Measurements from ENCODE around the gene DEFB113. TPM values are rescaled to one million over a fixed set of nuclear protein-coding genes. Genes with fewer than 3 reads are reported as not detected.

DEFB113 gene, protein sequence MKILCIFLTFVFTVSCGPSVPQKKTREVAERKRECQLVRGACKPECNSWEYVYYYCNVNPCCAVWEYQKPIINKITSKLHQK
- not detected in 2 replicates for total RNA-seq

DNA sequence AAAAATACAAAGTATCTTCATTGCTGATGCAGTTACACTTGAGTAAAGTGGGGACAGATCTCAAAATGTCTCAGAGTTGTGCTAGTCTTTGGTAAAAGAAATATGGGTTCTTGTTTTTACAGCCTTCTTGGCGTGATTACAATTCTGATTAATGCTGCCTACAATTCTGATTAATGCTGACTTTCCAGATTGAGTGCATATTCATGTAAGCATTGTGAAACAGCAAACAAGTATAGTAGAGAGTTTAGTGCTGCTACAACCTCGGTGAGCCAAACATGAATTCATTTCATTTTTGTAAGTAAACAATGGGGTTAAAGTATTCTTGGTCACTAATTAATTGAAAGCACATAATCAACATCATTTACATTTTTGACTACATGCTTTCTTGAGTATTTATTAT, at the start of gene DEFB113:
TSS of gene DEFB113 (minus strand) at position 21 of the 400 bp plus-strand sequence. CDS start at position 21, 0 bp downstream.
- no peak for DNase-seq (ENCODE audit: low read depth)
- H3K4me3 ChIP-seq (ENCODE audit: low read depth, low read length): no peak within 1 kb of the TSS
- TF ChIP-seq, protein P1, sequence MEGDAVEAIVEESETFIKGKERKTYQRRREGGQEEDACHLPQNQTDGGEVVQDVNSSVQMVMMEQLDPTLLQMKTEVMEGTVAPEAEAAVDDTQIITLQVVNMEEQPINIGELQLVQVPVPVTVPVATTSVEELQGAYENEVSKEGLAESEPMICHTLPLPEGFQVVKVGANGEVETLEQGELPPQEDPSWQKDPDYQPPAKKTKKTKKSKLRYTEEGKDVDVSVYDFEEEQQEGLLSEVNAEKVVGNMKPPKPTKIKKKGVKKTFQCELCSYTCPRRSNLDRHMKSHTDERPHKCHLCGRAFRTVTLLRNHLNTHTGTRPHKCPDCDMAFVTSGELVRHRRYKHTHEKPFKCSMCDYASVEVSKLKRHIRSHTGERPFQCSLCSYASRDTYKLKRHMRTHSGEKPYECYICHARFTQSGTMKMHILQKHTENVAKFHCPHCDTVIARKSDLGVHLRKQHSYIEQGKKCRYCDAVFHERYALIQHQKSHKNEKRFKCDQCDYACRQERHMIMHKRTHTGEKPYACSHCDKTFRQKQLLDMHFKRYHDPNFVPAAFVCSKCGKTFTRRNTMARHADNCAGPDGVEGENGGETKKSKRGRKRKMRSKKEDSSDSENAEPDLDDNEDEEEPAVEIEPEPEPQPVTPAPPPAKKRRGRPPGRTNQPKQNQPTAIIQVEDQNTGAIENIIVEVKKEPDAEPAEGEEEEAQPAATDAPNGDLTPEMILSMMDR (conservative IDR thresholded peaks at IDR 0.05; ENCODE audit: low read depth, low read length): no peak

DNA sequence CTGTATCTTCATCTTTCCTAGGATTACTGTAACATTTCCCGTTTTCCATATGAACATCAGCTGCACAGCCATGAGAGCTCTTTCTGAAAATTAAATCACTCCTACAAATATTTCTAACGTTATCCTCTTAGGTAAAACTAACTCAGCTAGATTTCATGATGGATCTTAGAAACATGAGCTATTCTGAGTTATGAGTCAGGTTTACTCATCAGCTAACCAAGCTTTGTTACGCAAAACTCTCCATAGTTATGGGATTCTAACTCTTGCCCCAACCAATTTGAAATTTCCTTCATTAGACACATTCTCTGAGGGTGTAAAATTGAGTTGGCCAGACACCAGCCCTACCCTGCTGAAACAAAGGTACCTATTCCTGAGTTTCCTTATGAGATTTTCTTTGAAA, 38.4 kb upstream of the DEFB113 start:
- DNase-seq (ENCODE audit: low read depth): no peak
- TF ChIP-seq, protein P1 (conservative IDR thresholded peaks at IDR 0.05; ENCODE audit: low read depth, low read length): no peak

DNA sequence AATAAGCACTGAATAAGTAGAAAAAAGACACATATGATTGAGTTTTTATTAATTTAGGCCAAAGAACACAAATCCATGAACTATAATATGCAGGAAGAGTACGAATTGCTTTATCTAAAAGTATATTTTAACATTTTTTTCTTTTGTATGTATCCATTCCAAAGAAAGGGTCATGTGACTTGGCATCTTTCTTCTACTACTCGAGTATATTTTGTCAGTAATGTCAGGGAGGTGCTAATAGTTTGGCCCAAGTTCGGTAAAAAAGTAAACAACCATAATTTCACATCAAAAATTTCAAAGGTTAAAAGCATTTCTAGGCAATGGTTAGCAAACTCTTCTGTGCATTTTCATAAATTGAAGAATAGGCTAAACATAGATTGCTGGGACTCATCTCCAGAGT, 33.7 kb upstream of the DEFB113 start:
- no peak overlapping the region for H3K4me3 ChIP-seq (ENCODE audit: low read depth, low read length)
- TF ChIP-seq, protein P1 (conservative IDR thresholded peaks at IDR 0.05; ENCODE audit: low read depth, low read length): no peak
- DNase-seq (ENCODE audit: low read depth): no peak

More for the DNA sequence above, 38.4 kb upstream of the DEFB113 start:
- no peak overlapping the region for H3K4me3 ChIP-seq (ENCODE audit: low read depth, low read length)

DNA sequence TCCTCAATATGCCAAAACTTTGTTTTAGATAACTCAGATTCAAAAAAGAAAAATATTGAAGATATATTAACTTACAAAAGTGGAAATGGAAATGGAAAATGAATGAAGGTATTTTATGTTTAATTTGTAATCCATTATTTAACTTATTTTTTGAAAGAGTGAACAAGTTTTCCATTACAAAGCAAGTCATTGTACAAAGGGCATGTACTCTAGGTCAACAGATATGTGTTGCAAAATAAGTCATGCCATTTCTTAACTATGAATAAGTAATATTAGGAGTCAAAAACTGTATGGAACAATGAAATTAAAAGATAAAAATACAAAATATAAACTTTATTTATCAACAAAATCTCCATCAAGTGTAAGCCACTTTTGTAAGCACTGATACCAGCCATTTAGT, 25.9 kb upstream of the DEFB113 start:
- TF ChIP-seq, protein P1 (conservative IDR thresholded peaks at IDR 0.05; ENCODE audit: low read depth, low read length): no peak
- DNase-seq (ENCODE audit: low read depth): no peak
- H3K4me3 ChIP-seq (ENCODE audit: low read depth, low read length): no peak overlapping the region

DNA sequence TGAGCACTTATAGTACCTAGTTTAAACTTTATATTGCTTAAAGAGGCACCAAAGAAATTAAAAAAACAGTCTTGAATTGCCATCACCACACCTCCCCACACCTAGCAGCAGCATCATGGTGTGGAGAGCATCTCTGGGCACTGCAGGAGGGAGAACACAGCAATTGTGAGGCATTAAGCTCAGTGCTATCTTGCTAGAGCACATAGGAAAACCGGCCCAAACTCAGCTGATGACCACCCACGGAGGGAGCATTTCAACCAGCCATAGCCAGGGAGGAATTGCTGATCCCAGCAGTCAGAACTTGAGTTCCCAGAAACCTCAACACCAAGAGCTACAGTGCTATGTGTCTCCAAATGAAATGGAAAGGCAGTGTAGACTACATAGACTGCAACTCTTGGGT, 19.5 kb upstream of the DEFB113 start:
- no peak overlapping the region for H3K4me3 ChIP-seq (ENCODE audit: low read depth, low read length)
- no peak for DNase-seq (ENCODE audit: low read depth)
- TF ChIP-seq, protein P1 (conservative IDR thresholded peaks at IDR 0.05; ENCODE audit: low read depth, low read length): no peak

DNA sequence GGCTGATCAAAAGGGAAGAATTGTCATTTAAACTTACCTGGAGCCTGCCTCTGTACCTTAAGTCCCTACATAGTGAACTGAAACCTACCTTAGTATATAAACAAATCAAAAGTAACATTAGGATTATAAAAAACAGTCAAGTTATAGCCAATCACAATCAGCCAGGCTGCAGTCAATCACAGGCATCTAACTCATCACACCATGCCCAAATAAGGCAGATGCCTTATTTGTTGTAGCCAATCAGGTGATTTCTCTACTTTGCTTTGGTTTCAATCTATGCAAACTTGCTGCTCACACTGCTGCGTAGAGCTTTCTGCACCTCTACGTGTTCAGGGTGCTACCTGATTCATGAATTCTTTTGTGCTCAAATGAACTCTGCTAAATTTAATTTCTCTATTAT, 18.3 kb upstream of the DEFB113 start:
- no peak for DNase-seq (ENCODE audit: low read depth)
- no peak overlapping the region for H3K4me3 ChIP-seq (ENCODE audit: low read depth, low read length)
- TF ChIP-seq, protein P1 (conservative IDR thresholded peaks at IDR 0.05; ENCODE audit: low read depth, low read length): no peak

DNA sequence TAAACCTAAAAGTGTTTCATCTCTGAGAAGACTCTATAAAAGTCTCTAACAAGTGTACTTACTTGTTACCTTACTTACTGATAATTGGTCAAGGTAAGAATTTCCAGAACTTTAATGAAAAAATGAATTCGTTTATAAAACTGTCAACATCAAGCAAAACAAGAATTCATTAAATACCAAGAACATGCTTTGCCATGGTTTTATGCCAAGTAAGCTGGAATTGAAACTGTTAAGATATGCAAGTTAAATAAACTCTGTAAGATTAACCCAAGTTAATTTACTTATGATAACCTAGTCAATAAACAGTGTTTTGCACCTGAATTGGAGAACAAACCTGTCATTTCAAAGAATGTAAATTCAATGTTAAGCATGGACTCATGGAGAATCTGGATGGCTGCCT, 17.1 kb upstream of the DEFB113 start:
- no peak for DNase-seq (ENCODE audit: low read depth)
- TF ChIP-seq, protein P1 (conservative IDR thresholded peaks at IDR 0.05; ENCODE audit: low read depth, low read length): no peak
- no peak overlapping the region for H3K4me3 ChIP-seq (ENCODE audit: low read depth, low read length)

Data from epithelial cell of proximal tubule (primary cell).